HepG2 (cell line): ENCODE results near the gene REC114. TPM values are rescaled to one million over a fixed set of nuclear protein-coding genes. Genes with fewer than 3 reads are reported as not detected.
"Not testable (repeated sequence)": the region's sequence is repeated elsewhere in the genome, so short reads cannot be mapped to it uniquely, and the experiment has no call there.

Experiments
- ATAC-seq: fragments of 200-7000 bp; cut with Tn5 transposase; 3 replicates; pipeline ENCODE4 v1.9.1; 2020; ENCODE audit warnings: mild to moderate bottlenecking, moderate library complexity
- BruUV-seq: library from RNA; stranded (reverse); fragments of 400-500 nt; replicated peaks from 2 replicates; lab custom pipeline; 2021; lab: Mats Ljungman, UMichigan
- CTCF ChIA-PET: fragments of 300-600 bp; formaldehyde crosslinking; extraction: SDS; loops from one replicate; lab custom pipeline; 2021; ENCODE audit warnings: low total read pairs, inconsistent platforms, low intra/inter-chr PET ratio; lab: Yijun Ruan, JAX
- POLR2A ChIA-PET: fragments of 350-600 bp; sonication (Branson Sonifier 250); formaldehyde crosslinking; loops from one replicate; lab custom pipeline; 2020; ENCODE audit warnings: antibody characterized with exemption, inconsistent platforms; lab: Yijun Ruan, JAX
- DNase-seq: peaks from one replicate; pipeline ENCODE4 v3.0.0-alpha.2; 2015; ENCODE audit warnings: low spot score
- FAIRE-seq: peaks from 3 replicates; lab custom pipeline; 2011; peaks lifted over from hg19 to GRCh38; lab: Jason Lieb, UNC
- H2AFZ ChIP-seq: one replicate; pipeline ENCODE4 v1.6.1; 2011; ENCODE audit warnings: low read length, inconsistent platforms
- H3K27ac ChIP-seq: fragments of 300-600 bp; 3 replicates; pipeline ENCODE4 v1.8.0; 2011; ENCODE audit warnings: mixed run types, mild to moderate bottlenecking, mixed read lengths, low read length, inconsistent platforms; ENCODE audit not compliant: insufficient read depth; ENCODE audit errors: extremely low read length
- H3K27me3 ChIP-seq, 2 experiments: fragments of 200-600 bp in 1 of 2; 2 replicates in 1 of 2; 3 replicates in 1 of 2; pipeline versions ENCODE4 v1.6.0 to v1.8.0; 2011; ENCODE audit warnings: low read length in 2 of 2, mild to moderate bottlenecking in 2 of 2, moderate library complexity in 2 of 2, inconsistent platforms in 1 of 2; ENCODE audit not compliant: insufficient read depth in 2 of 2, control insufficient read depth in 1 of 2
- H3K36me3 ChIP-seq, 2 experiments: fragments of 200-600 bp in 1 of 2; replicated peaks in 1 of 2; 2 replicates in 1 of 2; 3 replicates in 1 of 2; pipeline versions ENCODE4 v1.5.1 to v1.8.0; 2011; ENCODE audit warnings: low read length in 2 of 2, inconsistent platforms in 1 of 2; ENCODE audit not compliant: insufficient read depth in 2 of 2, control insufficient read depth in 1 of 2
- H3K4me1 ChIP-seq: 2 replicates; pipeline ENCODE4 v1.5.1; 2012; ENCODE audit warnings: low read length, inconsistent platforms; ENCODE audit not compliant: insufficient read depth
- H3K4me2 ChIP-seq: 2 replicates; pipeline ENCODE4 v1.6.0; 2011; ENCODE audit warnings: low read depth, low read length, inconsistent platforms
- H3K4me3 ChIP-seq, 3 experiments: fragments of 200-600 bp in 1 of 3; sonication (generic), shearing (Covaris generic) in 1 of 3; replicated peaks in 1 of 3; 2 replicates each; pipeline ENCODE4 v1.5.1; 2011 to 2016; ENCODE audit warnings: low read length in 3 of 3, inconsistent platforms in 2 of 3, low read depth in 2 of 3, mild to moderate bottlenecking in 2 of 3, control low read depth in 1 of 3, mixed read lengths in 1 of 3; ENCODE audit not compliant: insufficient read depth in 1 of 3
- H3K79me2 ChIP-seq: one replicate; pipeline ENCODE4 v1.6.1; 2011; ENCODE audit warnings: low read length, inconsistent platforms; ENCODE audit not compliant: insufficient read depth
- H3K9ac ChIP-seq: 2 replicates; pipeline ENCODE4 v1.6.0; 2011; ENCODE audit warnings: mild to moderate bottlenecking, low read depth, low read length, inconsistent platforms; ENCODE audit not compliant: insufficient read depth
- H3K9me3 ChIP-seq: 2 replicates; pipeline ENCODE4 v1.5.1; 2012; ENCODE audit warnings: mild to moderate bottlenecking, low read length
- H4K20me1 ChIP-seq: 2 replicates; pipeline ENCODE4 v1.6.0; 2011; ENCODE audit warnings: inconsistent platforms, mild to moderate bottlenecking, low read length, moderate library complexity; ENCODE audit not compliant: insufficient read depth
- ADNP ChIP-seq: sonication (generic); formaldehyde crosslinking; IDR thresholded peaks from 2 replicates; pipeline ENCODE4 v1.4.0; 2020; ENCODE audit warnings: missing genetic modification reagents
- DMAP1 ChIP-seq: IDR thresholded peaks from 2 replicates; pipeline ENCODE4 v1.6.1; 2016
- ELF3 ChIP-seq: IDR thresholded peaks from 2 replicates; pipeline ENCODE4 v1.6.1; 2016; ENCODE audit warnings: missing genetic modification reagents, missing compliant biosample characterization
- IRF2 ChIP-seq: IDR thresholded peaks from 2 replicates; pipeline ENCODE4 v1.6.1; 2018; ENCODE audit warnings: missing genetic modification reagents, missing compliant biosample characterization
- ISX ChIP-seq: sonication (generic); formaldehyde crosslinking; conservative IDR thresholded peaks from 2 replicates; pipeline ENCODE4 v1.5.0; 2020; ENCODE audit warnings: missing genetic modification reagents
- NCOA5 ChIP-seq: sonication (generic); formaldehyde crosslinking; IDR thresholded peaks from 2 replicates; pipeline ENCODE4 v1.4.0; 2020; ENCODE audit warnings: missing genetic modification reagents
- NFIB ChIP-seq: sonication (generic); formaldehyde crosslinking; IDR thresholded peaks from 2 replicates; pipeline ENCODE4 v1.9.0; 2021; ENCODE audit warnings: missing genetic modification reagents, mild to moderate bottlenecking, borderline replicate concordance
- SCMH1 ChIP-seq: sonication (generic); formaldehyde crosslinking; IDR thresholded peaks from 2 replicates; pipeline ENCODE4 v1.9.0; 2021; ENCODE audit warnings: missing genetic modification reagents, mild to moderate bottlenecking, borderline replicate concordance
- TEF ChIP-seq: sonication (generic); formaldehyde crosslinking; IDR thresholded peaks from 2 replicates; pipeline ENCODE4 v1.5.0; 2020; ENCODE audit warnings: missing genetic modification reagents
- ZNF17 ChIP-seq: sonication (generic); formaldehyde crosslinking; IDR thresholded peaks from 2 replicates; pipeline ENCODE4 v1.5.0; 2020; ENCODE audit warnings: mild to moderate bottlenecking, missing genetic modification reagents
- ZNF546 ChIP-seq: sonication (generic); formaldehyde crosslinking; conservative IDR thresholded peaks from 2 replicates; pipeline ENCODE4 v1.8.1; 2023; ENCODE audit warnings: mild to moderate bottlenecking, missing genetic modification reagents
- ZNF761 ChIP-seq: sonication (generic); formaldehyde crosslinking; conservative IDR thresholded peaks from 2 replicates; pipeline ENCODE4 v1.4.0; 2020; ENCODE audit warnings: mild to moderate bottlenecking, missing genetic modification reagents
- ZNF891 ChIP-seq: sonication (generic); formaldehyde crosslinking; IDR thresholded peaks from 2 replicates; pipeline ENCODE4 v1.5.0; 2020; ENCODE audit warnings: mild to moderate bottlenecking, missing genetic modification reagents
- WGBS: methylation state at CpG from one replicate; pipeline ENCODE4 v1.1.6; 2017; ENCODE audit warnings: low lambda C conversion rate; 5-methylcytosine and 5-hydroxymethylcytosine counted together
- in situ Hi-C: cut with HindIII; loops from 2 replicates; pipeline ENCODE4 v1.10.0; 2017; ENCODE audit warnings: low pct_unique_long_range_greater_than_20kb; ENCODE audit not compliant: extremely low pct_ligation_motif_present
- intact Hi-C: fragments of 100-400 bp; cut with micrococcal nuclease; formaldehyde crosslinking; loops from one replicate; pipeline ENCODE4 v1.10.0; 2022; ENCODE audit not compliant: unreplicated experiment
- polyA plus RNA-seq, 8 experiments: library from polyadenylated mRNA; depleted of rRNA in 3 of 8; stranded (reverse) in 7 of 8; unstranded in 1 of 8; fragments of >200 nt; fragmentation: Illumina TruSeq in 4 of 8; extraction: Trizol in 4 of 8; gene quantifications; 2 replicates each; pipeline versions ENCODE4 v1.2.1 to v1.2.3, GENCODE V29; 2011 to 2016; ENCODE audit warnings: low read depth in 4 of 8, missing spikeins in 1 of 8, mixed read lengths in 1 of 8; ENCODE audit not compliant: insufficient read depth in 1 of 8
- total RNA-seq, 5 experiments: library from RNA; depleted of rRNA; stranded (reverse); fragments of >200 nt; fragmentation: Illumina TruSeq; extraction: Trizol; gene quantifications; 2 replicates each; pipeline ENCODE4 v1.2.3, GENCODE V29; 2016; ENCODE audit warnings: low read depth in 1 of 5
- TF ChIP-seq, protein P1 (sequence below): sonication (generic); formaldehyde crosslinking; conservative IDR thresholded peaks from 2 replicates; pipeline ENCODE4 v1.8.0; 2022; ENCODE audit warnings: low read depth, missing genetic modification reagents
- TF ChIP-seq, protein P2 (sequence below): sonication (generic); IDR thresholded peaks from 2 replicates; pipeline ENCODE4 v1.6.1; 2016; ENCODE audit warnings: low read depth, borderline replicate concordance
- TF ChIP-seq, protein P3 (sequence below): sonication (generic); formaldehyde crosslinking; IDR thresholded peaks from 2 replicates; pipeline ENCODE4 v1.5.0; 2020; ENCODE audit warnings: mild to moderate bottlenecking, missing genetic modification reagents

Gene REC114
- total and polyA plus RNA-seq, 2 of the 13 experiments (the other 11 are each of a cell fraction or from before 2014, with no cell fraction given): not detected

DNA sequence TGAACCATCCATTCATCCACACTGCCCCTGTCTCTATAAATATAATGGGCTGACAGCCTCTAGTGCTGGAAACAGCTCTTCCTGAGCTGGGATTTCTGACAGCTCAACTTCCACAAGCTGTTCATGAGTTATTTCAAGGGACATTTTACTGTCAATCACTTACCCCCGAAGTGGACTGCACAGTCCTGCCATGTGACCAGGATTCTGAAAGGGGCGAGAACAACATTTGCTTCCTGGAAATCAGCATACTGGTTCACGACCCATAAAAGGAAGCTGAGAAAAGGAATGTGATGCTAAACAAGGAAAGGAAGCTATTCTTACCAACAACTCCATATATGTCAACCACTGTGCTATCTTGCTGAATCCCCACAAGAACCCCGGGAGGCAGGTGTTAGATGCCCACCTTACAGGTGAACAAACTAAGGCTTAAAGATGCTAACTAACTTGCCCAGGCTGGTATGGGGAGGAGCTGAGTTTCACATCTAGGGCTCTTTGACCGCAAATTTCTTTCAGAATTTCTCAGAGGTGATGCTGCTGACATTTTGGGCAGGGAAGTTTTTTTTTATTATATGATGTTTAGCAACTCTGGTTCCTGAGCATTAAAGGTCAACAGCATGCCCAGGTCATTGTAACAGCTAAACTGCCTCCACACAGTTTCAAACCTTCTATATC is 16.5 kb upstream of the REC114 start:
- WGBS: 0% methylated on average over 5 of the region's 5 CpGs
- in situ Hi-C loops: no loop called here

DNA sequence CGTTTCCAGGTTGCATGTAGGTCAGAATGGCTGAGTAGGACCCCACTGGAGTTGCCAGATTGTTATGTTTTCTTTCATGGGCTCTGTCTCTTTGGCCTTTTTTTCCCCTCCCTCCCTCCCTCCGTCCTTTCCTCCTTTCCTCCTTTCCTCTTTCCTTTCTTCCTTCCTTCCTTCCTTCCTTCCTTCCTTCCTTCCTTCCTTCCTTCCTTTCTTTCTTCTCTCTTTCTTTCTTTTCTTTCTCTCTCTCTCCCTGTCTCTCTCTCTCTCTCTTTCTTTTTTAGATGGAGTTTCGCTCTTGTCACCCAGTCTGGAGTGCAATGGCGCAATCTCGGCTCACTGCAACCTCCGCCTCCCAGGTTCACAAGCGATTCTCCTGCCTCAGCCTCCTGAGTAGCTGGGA is 11.6 kb upstream of the REC114 start:
- 43% methylated on average over 7 of the region's 7 CpGs for WGBS
- H4K20me1 ChIP-seq, in situ Hi-C loops, BruUV-seq, H3K9me3 ChIP-seq, H3K79me2 ChIP-seq, H3K27ac ChIP-seq, FAIRE-seq, H3K27me3 ChIP-seq, H2AFZ ChIP-seq, ATAC-seq, POLR2A ChIA-PET, intact Hi-C loops, DNase-seq, H3K36me3 ChIP-seq, H3K4me1 ChIP-seq, H3K9ac ChIP-seq, CTCF ChIA-PET, H3K4me2 ChIP-seq, H3K4me3 ChIP-seq: not testable (repeated sequence)

More for the DNA sequence above, 16.5 kb upstream of the REC114 start:
- ATAC-seq (no peak), FAIRE-seq (no peak), DNase-seq (no peak)
- ChIA-PET POLR2A (no interaction called here), CTCF (no interaction called here)
- Histone ChIP-seq H3K4me3 (no peak overlapping the region), H3K9me3 (no peaks in the 10 kb centered on the region), H3K4me2 (no peak overlapping the region), H3K27me3 (no peaks in the 10 kb centered on the region; a peak in 1 of 5 replicates), H3K4me1 (no peaks in the 10 kb centered on the region), H3K79me2 (no peaks in the 10 kb centered on the region), H2AFZ (no peak overlapping the region), H4K20me1 (no peaks in the 10 kb centered on the region), H3K36me3 (no peaks in the 10 kb centered on the region), H3K9ac (no peak overlapping the region), H3K27ac (no peak overlapping the region)
- TF ChIP-seq DMAP1 (CRISPR knock-in tag): no peak
- no peak for TF ChIP-seq ZNF17 (CRISPR knock-in tag)
- no peak for TF ChIP-seq SCMH1
- no peak for TF ChIP-seq ZNF761
- no peak for TF ChIP-seq ISX (CRISPR knock-in tag)
- TF ChIP-seq NCOA5 (CRISPR knock-in tag): no peak
- TF ChIP-seq ZNF891: no peak
- TF ChIP-seq, protein P1, sequence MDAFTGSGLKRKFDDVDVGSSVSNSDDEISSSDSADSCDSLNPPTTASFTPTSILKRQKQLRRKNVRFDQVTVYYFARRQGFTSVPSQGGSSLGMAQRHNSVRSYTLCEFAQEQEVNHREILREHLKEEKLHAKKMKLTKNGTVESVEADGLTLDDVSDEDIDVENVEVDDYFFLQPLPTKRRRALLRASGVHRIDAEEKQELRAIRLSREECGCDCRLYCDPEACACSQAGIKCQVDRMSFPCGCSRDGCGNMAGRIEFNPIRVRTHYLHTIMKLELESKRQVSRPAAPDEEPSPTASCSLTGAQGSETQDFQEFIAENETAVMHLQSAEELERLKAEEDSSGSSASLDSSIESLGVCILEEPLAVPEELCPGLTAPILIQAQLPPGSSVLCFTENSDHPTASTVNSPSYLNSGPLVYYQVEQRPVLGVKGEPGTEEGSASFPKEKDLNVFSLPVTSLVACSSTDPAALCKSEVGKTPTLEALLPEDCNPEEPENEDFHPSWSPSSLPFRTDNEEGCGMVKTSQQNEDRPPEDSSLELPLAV (CRISPR knock-in tag): no peak
- no peak for TF ChIP-seq ZNF546 (CRISPR knock-in tag)
- TF ChIP-seq, protein P2, sequence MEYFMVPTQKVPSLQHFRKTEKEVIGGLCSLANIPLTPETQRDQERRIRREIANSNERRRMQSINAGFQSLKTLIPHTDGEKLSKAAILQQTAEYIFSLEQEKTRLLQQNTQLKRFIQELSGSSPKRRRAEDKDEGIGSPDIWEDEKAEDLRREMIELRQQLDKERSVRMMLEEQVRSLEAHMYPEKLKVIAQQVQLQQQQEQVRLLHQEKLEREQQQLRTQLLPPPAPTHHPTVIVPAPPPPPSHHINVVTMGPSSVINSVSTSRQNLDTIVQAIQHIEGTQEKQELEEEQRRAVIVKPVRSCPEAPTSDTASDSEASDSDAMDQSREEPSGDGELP: no peak
- TF ChIP-seq, protein P3, sequence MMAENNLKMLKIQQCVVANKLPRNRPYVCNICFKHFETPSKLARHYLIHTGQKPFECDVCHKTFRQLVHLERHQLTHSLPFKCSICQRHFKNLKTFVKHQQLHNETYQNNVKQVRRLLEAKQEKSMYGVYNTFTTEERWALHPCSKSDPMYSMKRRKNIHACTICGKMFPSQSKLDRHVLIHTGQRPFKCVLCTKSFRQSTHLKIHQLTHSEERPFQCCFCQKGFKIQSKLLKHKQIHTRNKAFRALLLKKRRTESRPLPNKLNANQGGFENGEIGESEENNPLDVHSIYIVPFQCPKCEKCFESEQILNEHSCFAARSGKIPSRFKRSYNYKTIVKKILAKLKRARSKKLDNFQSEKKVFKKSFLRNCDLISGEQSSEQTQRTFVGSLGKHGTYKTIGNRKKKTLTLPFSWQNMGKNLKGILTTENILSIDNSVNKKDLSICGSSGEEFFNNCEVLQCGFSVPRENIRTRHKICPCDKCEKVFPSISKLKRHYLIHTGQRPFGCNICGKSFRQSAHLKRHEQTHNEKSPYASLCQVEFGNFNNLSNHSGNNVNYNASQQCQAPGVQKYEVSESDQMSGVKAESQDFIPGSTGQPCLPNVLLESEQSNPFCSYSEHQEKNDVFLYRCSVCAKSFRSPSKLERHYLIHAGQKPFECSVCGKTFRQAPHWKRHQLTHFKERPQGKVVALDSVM (CRISPR knock-in tag): no peak
- TF ChIP-seq ADNP (CRISPR knock-in tag): no peak
- no peak for TF ChIP-seq TEF (CRISPR knock-in tag)
- TF ChIP-seq IRF2 (CRISPR knock-in tag): no peak
- no peak for TF ChIP-seq NFIB
- TF ChIP-seq ELF3: no peak
- intact Hi-C loops: no loop called here
- no TSS peak for BruUV-seq
